H1 (cell line): ENCODE measurements around the gene ACTG1. TPM values are rescaled to one million over a fixed set of nuclear protein-coding genes. Genes with fewer than 3 reads are reported as not detected.

ENCODE experiments used
- CTCF ChIA-PET: fragments of 300-600 bp; sonication (Branson Sonifier 250); formaldehyde crosslinking; loops from one replicate; lab custom pipeline; 2021; ENCODE audit not compliant: partially characterized antibody; lab: Charles Lee
- POLR2A ChIA-PET: fragments of 300-600 bp; sonication (Branson Sonifier 250); formaldehyde crosslinking; loops from one replicate; lab custom pipeline; 2021; ENCODE audit warnings: inconsistent platforms; ENCODE audit not compliant: partially characterized antibody; lab: Charles Lee
- DNase-seq, 2 experiments: peaks; one replicate each; pipeline versions ENCODE4 v3.0.0 to v3.0.0-alpha.2; 2010 to 2022; ENCODE audit warnings: low spot score in 2 of 2, low read depth in 1 of 2, mixed read lengths in 1 of 2
- FAIRE-seq: peaks from 2 replicates; lab custom pipeline; 2011; peaks lifted over from hg19 to GRCh38; lab: Jason Lieb, UNC
- H2AFZ ChIP-seq: 2 replicates; pipeline ENCODE4 v1.8.1; 2012; ENCODE audit warnings: low read length, inconsistent platforms
- H2AK5ac ChIP-seq: 2 replicates; pipeline ENCODE4 v1.6.1; 2013; ENCODE audit warnings: low read depth, low read length
- H2BK120ac ChIP-seq: replicated peaks from 2 replicates; pipeline ENCODE3; 2013; ENCODE audit warnings: low read depth, low read length, inconsistent platforms
- H2BK12ac ChIP-seq: 2 replicates; pipeline ENCODE4 v1.6.1; 2013; ENCODE audit warnings: low read depth, low read length
- H2BK15ac ChIP-seq: 2 replicates; pipeline ENCODE4 v1.6.1; 2013; ENCODE audit warnings: low read length
- H2BK20ac ChIP-seq: 2 replicates; pipeline ENCODE4 v1.6.1; 2013; ENCODE audit warnings: low read length
- H2BK5ac ChIP-seq: 2 replicates; pipeline ENCODE4 v1.6.1; 2013; ENCODE audit warnings: low read depth, low read length
- H3K14ac ChIP-seq: 2 replicates; pipeline ENCODE4 v1.6.1; 2013; ENCODE audit warnings: inconsistent platforms; ENCODE audit not compliant: insufficient read length
- H3K18ac ChIP-seq: 2 replicates; pipeline ENCODE4 v1.6.1; 2013; ENCODE audit warnings: low read length; ENCODE audit errors: extremely low read depth
- H3K23ac ChIP-seq: 2 replicates; pipeline ENCODE4 v1.6.1; 2013; ENCODE audit warnings: inconsistent platforms; ENCODE audit not compliant: insufficient read length
- H3K23me2 ChIP-seq: 2 replicates; pipeline ENCODE4 v1.6.1; 2013; ENCODE audit warnings: low read depth, low read length
- H3K27ac ChIP-seq: 2 replicates; pipeline ENCODE4 v1.6.1; 2011; ENCODE audit warnings: low read depth, low read length, inconsistent platforms
- H3K27me3 ChIP-seq, 4 experiments: replicated peaks in 1 of 4; 1 replicate in 1 of 4; 2 replicates in 3 of 4; pipeline versions ENCODE4 v1.6.1 to v1.8.1; 2011 to 2013; ENCODE audit warnings: low read length in 3 of 4, mild to moderate bottlenecking in 3 of 4, inconsistent platforms in 2 of 4, mixed read lengths in 2 of 4, moderate library complexity in 1 of 4; ENCODE audit not compliant: control insufficient read depth in 3 of 4, insufficient read depth in 3 of 4; ENCODE audit errors: extremely low read depth in 1 of 4
- H3K36me3 ChIP-seq, 4 experiments: 2 replicates each; pipeline versions ENCODE4 v1.6.1 to v1.8.1; 2011 to 2013; ENCODE audit warnings: mild to moderate bottlenecking in 4 of 4, low read length in 3 of 4, moderate library complexity in 2 of 4, control low read depth in 1 of 4, inconsistent platforms in 1 of 4; ENCODE audit not compliant: insufficient read depth in 4 of 4, control insufficient read depth in 2 of 4
- H3K4ac ChIP-seq: replicated peaks from 2 replicates; pipeline ENCODE3; 2013; ENCODE audit warnings: low read length, low read depth, mixed read lengths, inconsistent platforms; ENCODE audit not compliant: insufficient read length
- H3K4me1 ChIP-seq, 4 experiments: replicated peaks in 1 of 4; 1 replicate in 1 of 4; 2 replicates in 3 of 4; pipeline versions ENCODE4 v1.6.1 to v1.8.1; 2011 to 2013; ENCODE audit warnings: low read length in 3 of 4, inconsistent platforms in 2 of 4, mixed read lengths in 1 of 4; ENCODE audit not compliant: insufficient read depth in 4 of 4, control insufficient read depth in 3 of 4
- H3K4me2 ChIP-seq, 2 experiments: 2 replicates each; pipeline versions ENCODE4 v1.6.1 to v1.8.1; 2011 to 2013; ENCODE audit warnings: low read depth in 2 of 2, low read length in 2 of 2, control low read depth in 1 of 2, inconsistent platforms in 1 of 2, mild to moderate bottlenecking in 1 of 2; ENCODE audit not compliant: insufficient read depth in 1 of 2
- H3K4me3 ChIP-seq, 4 experiments: fragments of 200-600, 300-600 bp in 1 of 4; sonication (generic), shearing (Covaris generic), sonication (Bioruptor Twin) in 1 of 4; 2 replicates each; pipeline versions ENCODE4 v1.5.1 to v1.8.1; 2011 to 2016; ENCODE audit warnings: low read length in 4 of 4, low read depth in 3 of 4, control low read depth in 2 of 4, inconsistent platforms in 2 of 4, mild to moderate bottlenecking in 2 of 4, mixed read lengths in 1 of 4, moderate library complexity in 1 of 4; ENCODE audit not compliant: insufficient read depth in 2 of 4; ENCODE audit errors: extremely low read depth in 1 of 4
- H3K56ac ChIP-seq: replicated peaks from 2 replicates; pipeline ENCODE3; 2013; ENCODE audit warnings: low read depth, mild to moderate bottlenecking, mixed read lengths, low read length, inconsistent platforms; ENCODE audit not compliant: insufficient read length
- H3K79me1 ChIP-seq: 2 replicates; pipeline ENCODE4 v1.6.1; 2013; ENCODE audit warnings: low read depth, low read length, control low read depth
- H3K79me2 ChIP-seq, 2 experiments: 2 replicates each; pipeline versions ENCODE4 v1.6.1 to v1.8.1; 2012 to 2013; ENCODE audit warnings: low read length in 2 of 2, mild to moderate bottlenecking in 2 of 2, inconsistent platforms in 1 of 2; ENCODE audit not compliant: insufficient read depth in 2 of 2, control insufficient read depth in 1 of 2
- H3K9ac ChIP-seq, 4 experiments: replicated peaks in 1 of 4; 1 replicate in 1 of 4; 2 replicates in 3 of 4; pipeline versions ENCODE4 v1.6.1 to v1.8.1; 2011 to 2013; ENCODE audit warnings: low read depth in 3 of 4, low read length in 3 of 4, control low read depth in 2 of 4, mild to moderate bottlenecking in 2 of 4, moderate library complexity in 2 of 4, inconsistent platforms in 1 of 4; ENCODE audit errors: extremely low read depth in 1 of 4
- H3K9me3 ChIP-seq, 2 experiments: 2 replicates each; pipeline versions ENCODE4 v1.6.1 to v1.8.1; 2012 to 2013; ENCODE audit warnings: mild to moderate bottlenecking in 2 of 2, moderate library complexity in 2 of 2, control low read depth in 1 of 2, inconsistent platforms in 1 of 2, low read depth in 1 of 2, low read length in 1 of 2, mixed read lengths in 1 of 2; ENCODE audit not compliant: insufficient read depth in 2 of 2
- H4K20me1 ChIP-seq, 2 experiments: replicated peaks in 1 of 2; 2 replicates each; pipeline versions ENCODE3 to v1.8.1; 2011 to 2013; ENCODE audit warnings: inconsistent platforms in 2 of 2, low read length in 2 of 2, mild to moderate bottlenecking in 1 of 2; ENCODE audit not compliant: insufficient read depth in 2 of 2, control insufficient read depth in 1 of 2
- H4K5ac ChIP-seq: 2 replicates; pipeline ENCODE4 v1.6.1; 2013; ENCODE audit warnings: low read length, low read depth, mixed read lengths, inconsistent platforms; ENCODE audit not compliant: insufficient read length
- H4K8ac ChIP-seq: 2 replicates; pipeline ENCODE4 v1.8.0; 2013; ENCODE audit warnings: mild to moderate bottlenecking, moderate library complexity, low read length, inconsistent platforms; ENCODE audit not compliant: insufficient read depth; ENCODE audit errors: extremely low read depth
- H4K91ac ChIP-seq: replicated peaks from 2 replicates; pipeline ENCODE3; 2013; ENCODE audit warnings: low read length, mixed read lengths, inconsistent platforms; ENCODE audit not compliant: insufficient read length
- BACH1 ChIP-seq: IDR thresholded peaks from 2 replicates; pipeline ENCODE4 v1.6.1; 2012; ENCODE audit warnings: low read length, improper control_type of control experiment
- CHD1 ChIP-seq: IDR thresholded peaks from 2 replicates; pipeline ENCODE4 v1.6.1; 2012; ENCODE audit warnings: low read depth, low read length, improper control_type of control experiment
- FOSL1 ChIP-seq: IDR thresholded peaks from 2 replicates; pipeline ENCODE4 v1.6.1; 2011; ENCODE audit warnings: mild to moderate bottlenecking, low read depth, low read length, moderate library complexity; ENCODE audit not compliant: insufficient read depth
- NANOG ChIP-seq: IDR thresholded peaks from 2 replicates; pipeline ENCODE4 v1.6.1; 2011; ENCODE audit warnings: low read length, low read depth, mild to moderate bottlenecking, inconsistent platforms; ENCODE audit not compliant: insufficient read depth, poor library complexity, severe bottlenecking
- NRF1 ChIP-seq: IDR thresholded peaks from 2 replicates; pipeline ENCODE4 v1.6.1; 2011; ENCODE audit warnings: mild to moderate bottlenecking, low read depth, low read length, improper control_type of control experiment
- RAD21 ChIP-seq, 2 experiments: IDR thresholded peaks in 1 of 2; conservative IDR thresholded peaks in 1 of 2; 2 replicates each; pipeline ENCODE4 v1.6.1; 2011; ENCODE audit warnings: low read depth in 2 of 2, low read length in 2 of 2, improper control_type of control experiment in 1 of 2, inconsistent platforms in 1 of 2, mild to moderate bottlenecking in 1 of 2, moderate library complexity in 1 of 2
- RXRA ChIP-seq: IDR thresholded peaks from 2 replicates; pipeline ENCODE4 v1.6.1; 2011; ENCODE audit warnings: low read depth, mild to moderate bottlenecking, low read length, moderate library complexity; ENCODE audit not compliant: insufficient read depth
- SP2 ChIP-seq: IDR thresholded peaks from 2 replicates; pipeline ENCODE4 v1.6.1; 2012; ENCODE audit warnings: mild to moderate bottlenecking, low read length, inconsistent platforms
- TAF7 ChIP-seq: optimal IDR thresholded peaks from 2 replicates; pipeline ENCODE3; 2011; ENCODE audit warnings: low read depth, mild to moderate bottlenecking, inconsistent platforms, low read length, moderate library complexity, borderline replicate concordance
- TCF12 ChIP-seq: IDR thresholded peaks from 2 replicates; pipeline ENCODE4 v1.6.1; 2011; ENCODE audit warnings: low read depth, mild to moderate bottlenecking, low read length
- TEAD4 ChIP-seq: IDR thresholded peaks from 2 replicates; pipeline ENCODE4 v1.6.1; 2012; ENCODE audit warnings: low read depth, low read length, inconsistent platforms, mixed read lengths
- WGBS, 2 experiments: shearing (Covaris generic) in 1 of 2; methylation state at CpG; one replicate each; pipeline versions ENCODE4 v1.1.6 to v1.1.7; 2013 to 2015; ENCODE audit warnings: low lambda C conversion rate in 2 of 2, mixed read lengths in 2 of 2, inconsistent platforms in 1 of 2, low coverage in 1 of 2, missing lambda C conversion rate in 1 of 2; ENCODE audit not compliant: insufficient replicate concordance in 2 of 2, insufficient coverage in 1 of 2, insufficient read length in 1 of 2; ENCODE audit errors: extremely low coverage in 1 of 2, missing lambda C conversion rate in 1 of 2; 5-methylcytosine and 5-hydroxymethylcytosine counted together
- polyA plus RNA-seq, 7 experiments: library from polyadenylated mRNA; depleted of rRNA in 3 of 7; stranded (reverse) in 5 of 7; unstranded in 2 of 7; fragments of >200 nt in 5 of 7; fragments of 200-250 nt in 2 of 7; gene quantifications; 1 replicate in 5 of 7; 2 replicates in 1 of 7; 4 replicates in 1 of 7; pipeline versions ENCODE4 v1.2.1 to v1.2.3, GENCODE V29; 2011 to 2013; ENCODE audit warnings: missing spikeins in 2 of 7, mixed read lengths in 2 of 7
- total RNA-seq: library from RNA; stranded (reverse); fragmentation: NEBNext Ultra II Directional; extraction: Animal tissue kit (Norgen Biotek cat#: 25700); gene quantifications from 2 replicates; pipeline ENCODE4 v1.2.1, GENCODE V29; 2021
- TF ChIP-seq, protein P1 (sequence below): IDR thresholded peaks from 2 replicates; pipeline ENCODE4 v1.6.1; 2011; ENCODE audit warnings: low read length, improper control_type of control experiment

Gene ACTG1
- total and polyA plus RNA-seq, 2 of the 8 experiments (the other 6 are each of a cell fraction or from before 2014, with no cell fraction given) = 3,535 to 5,010 TPM

DNA sequence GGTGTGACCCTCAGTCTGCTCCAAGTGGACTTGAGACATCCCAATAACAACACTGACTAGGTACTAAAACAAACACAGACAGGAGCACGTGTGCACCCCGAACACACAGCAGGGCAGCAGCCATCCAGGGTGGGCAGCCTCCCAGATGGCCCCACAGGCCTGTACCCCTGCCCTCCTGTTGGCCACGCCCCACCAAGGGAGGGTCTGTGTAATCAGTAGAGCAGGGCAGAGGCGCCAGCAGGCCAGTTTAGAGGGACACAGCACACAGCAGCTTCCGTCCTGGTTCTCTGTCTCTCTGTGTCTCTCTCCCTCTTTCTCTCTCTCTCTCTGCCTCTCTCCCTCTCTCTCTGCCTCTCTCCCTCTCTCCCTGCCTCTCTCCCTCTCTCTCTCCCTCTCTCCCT lies 21.4 kb downstream of the ACTG1 start:
- no peak overlapping the region for H2AK5ac ChIP-seq
- 0 out of 2 replicates have a peak overlapping the region, but pooled peaks have one; percentile 52 for H2BK12ac ChIP-seq
- peaks cover 0 to 9% (median 4%) of the 10 kb centered on the region in 4 experiments; a peak in 3 of 7 replicates for H3K27me3 ChIP-seq
- H3K36me3 ChIP-seq = no peaks in the 10 kb centered on the region
- no peak overlapping the region for H3K4ac ChIP-seq
- H3K23me2 ChIP-seq = peaks cover 2% of the 10 kb centered on the region; the same call in 1 of the 2 replicates
- H3K9me3 ChIP-seq = no peaks in the 10 kb centered on the region
- H3K27ac ChIP-seq = no peak overlapping the region
- H3K56ac ChIP-seq = no peak overlapping the region
- no peak overlapping the region for H3K9ac ChIP-seq
- H2BK20ac ChIP-seq = peak overlapping the region; percentile 51; the same call in 1 of the 2 replicates
- H3K4me2 ChIP-seq = no peak overlapping the region; a peak in 1 of 4 replicates
- H4K5ac ChIP-seq = no peak overlapping the region
- no peak overlapping the region; the same call in 1 of the 2 replicates for H2BK15ac ChIP-seq
- H3K18ac ChIP-seq = peak overlapping the region; percentile 53; the same call in 1 of the 2 replicates
- no peaks in the 10 kb centered on the region for H3K79me1 ChIP-seq
- WGBS, 2 experiments = 80% methylated on average over 5 of the region's 5 CpGs; no CpG with 5 or more reads in 1 of the 2 experiments
- H4K91ac ChIP-seq = peak overlapping the region; percentile 66
- H3K79me2 ChIP-seq = no peaks in the 10 kb centered on the region
- ChIA-PET CTCF (interaction anchor here (0.6 to 2.7 kb wide), 4 partner anchors 29 to 237 kb away, joined by 3 to 16 read pairs (median 4); no protein-coding TSS in a partner anchor), POLR2A (interaction anchor here (1.0 to 35.8 kb wide), 5 partner anchors 8 to 246 kb away, joined by 3 to 1004 read pairs (median 8); partner anchors contain the start of genes ACTG1 and FSCN2)
- H4K20me1 ChIP-seq = no peaks in the 10 kb centered on the region
- no peak overlapping the region for H2AFZ ChIP-seq
- no peak overlapping the region for H2BK120ac ChIP-seq
- no peak overlapping the region for H3K14ac ChIP-seq
- DNase-seq = no peak
- H4K8ac ChIP-seq = no peak overlapping the region
- peak overlapping the region; percentile 54; the same call in 1 of the 2 replicates for H2BK5ac ChIP-seq
- no peak overlapping the region for H3K23ac ChIP-seq
- H3K4me1 ChIP-seq = peaks cover 6 to 28% (median 22%) of the 10 kb centered on the region in 4 experiments
- no peak for FAIRE-seq
- no peak overlapping the region for H3K4me3 ChIP-seq
- TF ChIP-seq TAF7 (no peak), SP2 (no peak), TCF12 (no peak), NRF1 (no peak), TEAD4 (no peak), FOSL1 (no peak), RAD21 (IDR thresholded peaks at IDR 0.05 in 1 of 2, conservative IDR thresholded peaks at IDR 0.05 in 1 of 2; ENCODE audit: low read depth in 2 of 2, low read length in 2 of 2) (no peak), RXRA (no peak), BACH1 (no peak), CHD1 (no peak), NANOG (no peak)
- TF ChIP-seq, protein P1, sequence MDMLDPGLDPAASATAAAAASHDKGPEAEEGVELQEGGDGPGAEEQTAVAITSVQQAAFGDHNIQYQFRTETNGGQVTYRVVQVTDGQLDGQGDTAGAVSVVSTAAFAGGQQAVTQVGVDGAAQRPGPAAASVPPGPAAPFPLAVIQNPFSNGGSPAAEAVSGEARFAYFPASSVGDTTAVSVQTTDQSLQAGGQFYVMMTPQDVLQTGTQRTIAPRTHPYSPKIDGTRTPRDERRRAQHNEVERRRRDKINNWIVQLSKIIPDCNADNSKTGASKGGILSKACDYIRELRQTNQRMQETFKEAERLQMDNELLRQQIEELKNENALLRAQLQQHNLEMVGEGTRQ = no peak
